HFFc6 (cell line): ENCODE measurements around the gene HEATR9. TPM values are rescaled to one million over a fixed set of nuclear protein-coding genes. Genes with fewer than 3 reads are reported as not detected.
A peak's percentile ranks its signal among the peaks of the same experiment; 100 is the strongest.

Experiments
- DNase-seq: peaks from one replicate; pipeline ENCODE4 v3.0.0-alpha.2; 2018
- H3K27ac Mint-ChIP-seq: 2 replicates; pipeline ENCODE4 v1.8.0; 2020; ENCODE audit warnings: mild to moderate bottlenecking, mixed read lengths
- H3K27me3 Mint-ChIP-seq: 2 replicates; pipeline ENCODE4 v1.8.0; 2021; ENCODE audit warnings: mild to moderate bottlenecking, moderate library complexity, mixed read lengths; ENCODE audit not compliant: insufficient read depth
- H3K36me3 Mint-ChIP-seq: 2 replicates; pipeline ENCODE4 v1.8.0; 2021; ENCODE audit warnings: low read depth, mixed read lengths
- H3K4me1 Mint-ChIP-seq: 2 replicates; pipeline ENCODE4 v1.8.0; 2020; ENCODE audit warnings: low read depth, mixed read lengths
- H3K4me3 Mint-ChIP-seq: 2 replicates; pipeline ENCODE4 v1.8.0; 2020; ENCODE audit warnings: mild to moderate bottlenecking, moderate library complexity, mixed read lengths
- H3K9me3 Mint-ChIP-seq: 2 replicates; pipeline ENCODE4 v1.8.0; 2020; ENCODE audit warnings: mild to moderate bottlenecking, mixed read lengths
- total RNA-seq, 6 experiments: library from RNA; stranded (reverse); fragmentation: NEBNext Ultra II Directional; extraction: Animal tissue kit (Norgen Biotek cat#: 25700); gene quantifications; 2 replicates in 1 of 6; 3 replicates in 5 of 6; pipeline ENCODE4 v1.2.3, GENCODE V29; 2021
- TF ChIP-seq, protein P1 (sequence below): fragments of 200-600 bp; sonication (generic); IDR thresholded peaks from 2 replicates; pipeline ENCODE4 v1.5.0; 2021; ENCODE audit warnings: antibody characterized with exemption, mild to moderate bottlenecking

HEATR9 gene
- total RNA-seq, 6 experiments from 2014 or later: not detected

DNA sequence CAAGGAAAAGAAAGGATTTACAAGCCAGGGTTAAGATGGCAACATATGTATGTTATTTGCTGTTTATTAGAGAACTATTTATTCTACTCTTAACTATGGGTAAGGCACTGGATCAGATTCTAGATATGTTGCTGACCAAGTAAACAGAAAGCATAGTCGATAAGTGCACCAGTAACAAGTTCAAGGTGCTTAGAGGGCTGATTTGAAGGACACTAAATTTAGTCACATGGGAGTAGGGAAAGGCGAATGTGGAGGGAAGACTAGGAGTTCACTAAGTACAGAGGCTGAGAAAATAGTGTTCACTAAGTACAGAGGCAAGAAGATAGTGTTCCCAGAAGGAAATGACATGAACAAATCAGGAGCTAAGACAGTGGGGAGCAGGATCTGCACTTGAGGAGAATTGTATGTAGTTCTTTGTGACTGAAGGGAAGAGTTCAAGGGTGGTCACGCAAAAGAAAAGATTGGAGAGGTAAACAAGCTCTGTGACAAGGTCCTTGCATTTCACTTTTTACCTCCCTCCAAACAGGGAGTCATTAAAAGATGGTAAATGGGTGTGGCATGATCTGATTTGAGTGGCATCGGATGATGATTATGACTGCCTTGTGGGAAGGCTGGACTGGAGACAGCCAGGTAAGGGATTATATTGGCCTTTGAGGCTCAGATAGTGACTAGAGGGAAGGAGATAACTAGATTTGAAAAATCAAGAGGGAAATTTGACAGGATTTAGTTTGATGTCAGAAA is 20.9 kb downstream of the HEATR9 start:
- Mint-ChIP-seq H3K9me3 (no peaks in the 10 kb centered on the region), H3K27ac (peak overlapping the region; percentile 1; the same call in 1 of the 2 replicates), H3K4me3 (no peak overlapping the region), H3K4me1 (peaks cover 14% of the 10 kb centered on the region), H3K36me3 (peaks cover 25% of the 10 kb centered on the region), H3K27me3 (peaks cover 2% of the 10 kb centered on the region; the same call in 1 of the 2 replicates)
- DNase-seq: no peak
- TF ChIP-seq, protein P1, sequence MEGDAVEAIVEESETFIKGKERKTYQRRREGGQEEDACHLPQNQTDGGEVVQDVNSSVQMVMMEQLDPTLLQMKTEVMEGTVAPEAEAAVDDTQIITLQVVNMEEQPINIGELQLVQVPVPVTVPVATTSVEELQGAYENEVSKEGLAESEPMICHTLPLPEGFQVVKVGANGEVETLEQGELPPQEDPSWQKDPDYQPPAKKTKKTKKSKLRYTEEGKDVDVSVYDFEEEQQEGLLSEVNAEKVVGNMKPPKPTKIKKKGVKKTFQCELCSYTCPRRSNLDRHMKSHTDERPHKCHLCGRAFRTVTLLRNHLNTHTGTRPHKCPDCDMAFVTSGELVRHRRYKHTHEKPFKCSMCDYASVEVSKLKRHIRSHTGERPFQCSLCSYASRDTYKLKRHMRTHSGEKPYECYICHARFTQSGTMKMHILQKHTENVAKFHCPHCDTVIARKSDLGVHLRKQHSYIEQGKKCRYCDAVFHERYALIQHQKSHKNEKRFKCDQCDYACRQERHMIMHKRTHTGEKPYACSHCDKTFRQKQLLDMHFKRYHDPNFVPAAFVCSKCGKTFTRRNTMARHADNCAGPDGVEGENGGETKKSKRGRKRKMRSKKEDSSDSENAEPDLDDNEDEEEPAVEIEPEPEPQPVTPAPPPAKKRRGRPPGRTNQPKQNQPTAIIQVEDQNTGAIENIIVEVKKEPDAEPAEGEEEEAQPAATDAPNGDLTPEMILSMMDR: no peak

DNA sequence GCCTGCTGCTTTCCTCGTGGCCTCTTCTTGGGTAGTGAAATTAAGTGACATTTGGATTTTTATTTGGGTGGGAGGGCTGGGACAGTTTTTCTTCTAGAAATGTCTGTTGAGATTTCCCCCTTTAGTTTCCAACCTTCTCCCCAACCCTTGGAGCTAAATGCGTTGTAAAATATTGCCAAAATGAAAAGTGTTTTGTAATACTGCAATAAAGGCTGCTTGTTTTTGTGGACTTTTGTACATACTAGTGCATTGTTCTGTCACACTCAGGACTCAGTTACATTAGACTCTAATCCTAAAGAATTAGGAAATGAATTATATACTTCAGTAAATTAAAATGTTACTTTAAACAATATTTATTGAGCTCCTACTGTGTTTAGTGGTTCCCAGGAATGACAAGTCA is 21.7 kb downstream of the HEATR9 start:
- Mint-ChIP-seq H3K27ac (peak overlapping the region; percentile 55; the same call in 1 of the 2 replicates), H3K4me1 (peaks cover 14% of the 10 kb centered on the region), H3K9me3 (no peaks in the 10 kb centered on the region), H3K36me3 (peaks cover 25% of the 10 kb centered on the region), H3K27me3 (peaks cover 2% of the 10 kb centered on the region; the same call in 1 of the 2 replicates), H3K4me3 (no peak overlapping the region)
- TF ChIP-seq, protein P1: no peak
- no peak for DNase-seq

DNA sequence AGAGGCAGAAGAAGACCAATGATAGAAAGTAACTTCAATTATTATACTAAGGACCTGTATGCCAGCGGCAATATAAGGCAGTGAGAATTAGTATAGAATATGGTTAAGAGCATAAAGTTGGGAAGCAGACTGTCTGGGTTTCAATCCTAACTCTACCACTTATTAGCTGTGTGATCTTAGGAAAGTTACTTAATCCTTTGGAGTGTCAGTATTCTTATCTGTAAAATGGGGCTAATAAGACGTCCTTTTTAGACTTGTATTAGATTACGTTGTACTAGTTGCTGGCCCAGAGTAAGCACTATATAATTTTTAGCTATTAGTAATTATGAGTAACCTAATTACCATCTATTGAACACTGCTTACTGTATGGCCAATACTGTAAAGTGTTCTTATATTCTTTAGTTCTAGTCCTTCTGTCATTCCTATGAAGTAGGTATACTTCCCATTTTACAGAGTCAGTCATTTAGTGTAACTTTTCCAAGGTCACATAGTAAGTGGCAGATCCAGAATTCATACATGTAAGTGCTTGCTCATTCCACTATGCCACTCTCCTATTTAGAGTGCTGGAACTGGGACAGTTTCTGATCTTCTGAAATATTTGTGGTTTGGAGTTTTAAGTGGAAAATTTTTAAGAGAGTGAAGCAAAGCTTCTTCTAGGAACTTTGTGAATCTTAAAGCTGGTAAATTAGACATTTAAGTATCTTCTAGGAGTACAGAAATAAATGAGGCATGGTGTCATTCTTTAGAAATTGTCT is 22.5 kb downstream of the HEATR9 start:
- peak; percentile 30 for DNase-seq
- H3K9me3 Mint-ChIP-seq: no peaks in the 10 kb centered on the region
- H3K27ac Mint-ChIP-seq: peak overlapping the region; percentile 55
- TF ChIP-seq, protein P1: no peak
- H3K4me1 Mint-ChIP-seq: peaks cover 16% of the 10 kb centered on the region
- H3K27me3 Mint-ChIP-seq: peaks cover 2% of the 10 kb centered on the region; the same call in 1 of the 2 replicates
- peaks cover 22% of the 10 kb centered on the region for H3K36me3 Mint-ChIP-seq
- H3K4me3 Mint-ChIP-seq: no peak overlapping the region

DNA sequence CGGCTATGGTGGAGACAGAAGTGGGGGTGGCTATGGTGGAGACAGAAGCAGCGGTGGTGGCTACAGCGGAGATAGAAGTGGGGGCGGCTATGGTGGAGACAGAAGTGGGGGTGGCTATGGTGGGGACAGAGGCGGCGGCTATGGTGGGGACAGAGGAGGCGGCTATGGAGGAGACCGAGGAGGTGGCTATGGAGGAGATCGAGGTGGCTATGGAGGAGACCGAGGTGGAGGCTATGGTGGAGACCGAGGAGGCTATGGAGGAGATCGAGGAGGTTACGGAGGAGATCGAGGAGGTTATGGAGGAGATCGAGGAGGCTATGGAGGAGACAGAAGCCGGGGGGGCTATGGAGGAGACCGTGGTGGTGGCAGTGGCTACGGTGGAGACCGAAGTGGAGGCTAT is 24.1 kb downstream of the HEATR9 start:
- DNase-seq: no peak
- TF ChIP-seq, protein P1: no peak
- peak overlapping the region; percentile 12; the same call in 1 of the 2 replicates for H3K27ac Mint-ChIP-seq
- no peaks in the 10 kb centered on the region; the same call in 1 of the 2 replicates for H3K27me3 Mint-ChIP-seq
- peaks cover 21% of the 10 kb centered on the region for H3K36me3 Mint-ChIP-seq
- no peak overlapping the region for H3K4me3 Mint-ChIP-seq
- H3K4me1 Mint-ChIP-seq: peaks cover 23% of the 10 kb centered on the region
- no peaks in the 10 kb centered on the region for H3K9me3 Mint-ChIP-seq

- TF ChIP-seq, protein P1: no peak
- H3K9me3 Mint-ChIP-seq: no peaks in the 10 kb centered on the region
- H3K27ac Mint-ChIP-seq: no peak overlapping the region
- DNase-seq: no peak
- no peak overlapping the region for H3K4me3 Mint-ChIP-seq
- H3K27me3 Mint-ChIP-seq: no peaks in the 10 kb centered on the region
- H3K36me3 Mint-ChIP-seq: peaks cover 19% of the 10 kb centered on the region
- H3K4me1 Mint-ChIP-seq: peaks cover 23% of the 10 kb centered on the region
These were observed 25.0 kb downstream of the HEATR9 start for GRCh38 chr17:35843698-35844097.
